NCI-H69 (cell line): ENCODE results near the gene APBA3.

Source experiments
- DNase-seq: peaks from one replicate; lab custom pipeline; 2025; lab: John Stamatoyannopoulos, UW

Gene APBA3

GRCh38 chr19:3785938-3786824, 24.7 kb upstream of the APBA3 start, which contains the start of gene MATK:
TSS of gene MATK (minus strand) at chr19:3786381. CDS start at chr19:3785135, 1,246 bp downstream.
- peak; percentile 60 for DNase-seq

- DNase-seq: peak; percentile 66
Observed at GRCh38 chr19:3785451-3785937, 24.0 kb upstream of the APBA3 start.

GRCh38 chr19:3784607-3785450, 23.3 kb upstream of the APBA3 start:
- no peak for DNase-seq

- DNase-seq: no peak
Observed at GRCh38 chr19:3783660-3784584, 22.4 kb upstream of the APBA3 start.

- DNase-seq: no peak
Observed at GRCh38 chr19:3782903-3783302, 21.4 kb upstream of the APBA3 start.

- DNase-seq: no peak
Observed at GRCh38 chr19:3782330-3782729, 20.8 kb upstream of the APBA3 start.

GRCh38 chr19:3781603-3782002, 20.1 kb upstream of the APBA3 start:
- no peak for DNase-seq

- DNase-seq: no peak
Observed at GRCh38 chr19:3780786-3781304, 19.4 kb upstream of the APBA3 start.

- peak; percentile 31 for DNase-seq
Observed at GRCh38 chr19:3778899-3779723, 17.6 kb upstream of the APBA3 start.

GRCh38 chr19:3778104-3778867, 16.8 kb upstream of the APBA3 start:
- no peak for DNase-seq

- DNase-seq: no peak
Observed at GRCh38 chr19:3776479-3777040, 15.1 kb upstream of the APBA3 start.

- no peak for DNase-seq
Observed at GRCh38 chr19:3775831-3776230, 14.3 kb upstream of the APBA3 start.

GRCh38 chr19:3775374-3775711, 13.9 kb upstream of the APBA3 start:
- DNase-seq: no peak

GRCh38 chr19:3774621-3775373, 13.3 kb upstream of the APBA3 start:
- DNase-seq: no peak

GRCh38 chr19:3773814-3774515, 12.5 kb upstream of the APBA3 start:
- DNase-seq: no peak

- peak; percentile 13 for DNase-seq
Observed at GRCh38 chr19:3771906-3772455, 10.5 kb upstream of the APBA3 start, which contains the start of gene RAX2. TSS of gene RAX2 (minus strand) at chr19:3772228. CDS start at chr19:3771742, 486 bp downstream.
